Tibial nerve (tissue), 4 donors: Measurements from ENCODE around the gene KMT2D.

ENCODE experiments used
- CTCF ChIP-seq, 5 experiments: fragments of 200-600 bp in 3 of 5; fragments of 450-650 bp in 2 of 5; sonication (generic) in 3 of 5; IDR thresholded peaks; one replicate each; pipeline ENCODE4 v1.5.1; 2016 to 2019; ENCODE audit warnings: antibody characterized with exemption in 5 of 5, mild to moderate bottlenecking in 3 of 5, moderate library complexity in 2 of 5
- EP300 ChIP-seq, 2 donors: sonication (generic); formaldehyde crosslinking; IDR thresholded peaks; one replicate each; pipeline ENCODE4 v1.6.1; 2017; ENCODE audit warnings: antibody characterized with exemption in 2 of 2, mild to moderate bottlenecking in 1 of 2
- POLR2A ChIP-seq, 2 donors: fragments of 450-650 bp; IDR thresholded peaks; one replicate each; pipeline ENCODE4 v1.6.1; 2017; ENCODE audit warnings: antibody characterized with exemption in 2 of 2, mild to moderate bottlenecking in 2 of 2, moderate library complexity in 2 of 2

- TF ChIP-seq CTCF (IDR thresholded peaks at IDR 0.05): no peak
- TF ChIP-seq EP300 (IDR thresholded peaks at IDR 0.05): peak; percentile 59 to 79
- TF ChIP-seq POLR2A (IDR thresholded peaks at IDR 0.05): peak in 1 of 2 donors; percentile 39
Measured at GRCh38 chr12:49069507-49070346, 9.1 kb upstream of the KMT2D start, which contains the start of gene RHEBL1.
